Common myeloid progenitor, CD34-positive (primary cell): ENCODE results near the gene PROX2. TPM values are rescaled to one million over a fixed set of nuclear protein-coding genes. Genes with fewer than 3 reads are reported as not detected.

ENCODE experiments used
- CTCF ChIA-PET: fragments of 350-600 bp; sonication (Branson Sonifier 250); formaldehyde crosslinking; loops from one replicate; lab custom pipeline; 2021; ENCODE audit warnings: antibody characterized with exemption; lab: Charles Lee
- POLR2A ChIA-PET: fragments of 350-600 bp; sonication (Branson Sonifier 250); formaldehyde crosslinking; loops from one replicate; lab custom pipeline; 2021; ENCODE audit warnings: antibody characterized with exemption; lab: Charles Lee
- DNase-seq, 3 donors: peaks; one replicate each; pipeline versions ENCODE4 v3.0.0 to v3.0.0-alpha.2; 2013
- H3K27ac ChIP-seq, 2 experiments: 1 replicate in 1 of 2; 2 replicates in 1 of 2; pipeline ENCODE4 v1.7.0; 2013; ENCODE audit warnings: inconsistent platforms in 2 of 2, low read length in 2 of 2, mild to moderate bottlenecking in 2 of 2, low read depth in 1 of 2, moderate library complexity in 1 of 2; ENCODE audit not compliant: severe bottlenecking in 2 of 2, insufficient read depth in 1 of 2, poor library complexity in 1 of 2
- H3K27me3 ChIP-seq, 5 experiments: replicated peaks in 2 of 5; 1 replicate in 3 of 5; 2 replicates in 2 of 5; pipeline versions ENCODE4 v1.6.1 to v1.7.0; 2013; ENCODE audit warnings: low read length in 4 of 5, mild to moderate bottlenecking in 2 of 5, moderate library complexity in 2 of 5, inconsistent platforms in 1 of 5; ENCODE audit not compliant: insufficient read depth in 5 of 5, control insufficient read depth in 4 of 5
- H3K36me3 ChIP-seq, 4 experiments: 1 replicate in 2 of 4; 2 replicates in 2 of 4; pipeline versions ENCODE4 v1.6.1 to v1.7.0; 2013; ENCODE audit warnings: low read length in 3 of 4, control low read depth in 1 of 4, mild to moderate bottlenecking in 1 of 4; ENCODE audit not compliant: control insufficient read depth in 4 of 4, insufficient read depth in 4 of 4
- H3K4me1 ChIP-seq, 4 experiments: 1 replicate in 3 of 4; 2 replicates in 1 of 4; pipeline versions ENCODE4 v1.6.1 to v1.7.1; 2013; ENCODE audit warnings: low read length in 3 of 4, mild to moderate bottlenecking in 3 of 4, control low read depth in 1 of 4, inconsistent platforms in 1 of 4, moderate library complexity in 1 of 4; ENCODE audit not compliant: control insufficient read depth in 4 of 4, insufficient read depth in 4 of 4; ENCODE audit errors: control extremely low read depth in 1 of 4
- H3K4me3 ChIP-seq, 7 experiments: 1 replicate in 4 of 7; 2 replicates in 3 of 7; pipeline versions ENCODE4 v1.5.1 to v1.7.0; 2013; ENCODE audit warnings: mild to moderate bottlenecking in 7 of 7, low read length in 6 of 7, moderate library complexity in 6 of 7, inconsistent platforms in 2 of 7, low read depth in 2 of 7, control low read depth in 1 of 7; ENCODE audit not compliant: insufficient read depth in 4 of 7, control insufficient read depth in 1 of 7; ENCODE audit errors: extremely low read depth in 1 of 7
- H3K9me3 ChIP-seq, 5 experiments: 1 replicate in 4 of 5; 2 replicates in 1 of 5; pipeline versions ENCODE4 v1.6.1 to v1.7.1; 2013; ENCODE audit warnings: low read length in 4 of 5, mild to moderate bottlenecking in 2 of 5, inconsistent platforms in 1 of 5, low read depth in 1 of 5, moderate library complexity in 1 of 5; ENCODE audit not compliant: control insufficient read depth in 4 of 5, insufficient read depth in 2 of 5; ENCODE audit errors: control extremely low read depth in 1 of 5
- WGBS: methylation state at CpG from one replicate; pipeline ENCODE4 v1.1.5; 2013; ENCODE audit not compliant: insufficient coverage; 5-methylcytosine and 5-hydroxymethylcytosine counted together
- polyA plus RNA-seq: library from polyadenylated mRNA; unstranded; fragments of 120-200 nt; gene quantifications from one replicate; pipeline ENCODE4 v1.2.1, GENCODE V29; 2013

The PROX2 gene
- 0.57 TPM for polyA plus RNA-seq

GRCh38 chr14:74875941-74876913 is at the start of gene PROX2:
Gene PROX2 (minus strand): TSS chr14:74876145. CDS start chr14:74863834, 12,311 bp downstream.
- Histone ChIP-seq H3K9me3 (no peaks in the 10 kb centered on the region), H3K4me1 (peaks cover 9 to 40% (median 30%) of the 10 kb centered on the region in 4 experiments), H3K27ac (no peak within 1 kb of the TSS), H3K36me3 (no peaks in the 10 kb centered on the region), H3K27me3 (no peaks in the 10 kb centered on the region), H3K4me3 (peak within 1 kb of the TSS in 6 of 7 experiments; percentile 8 to 45 (median 30))
- POLR2A ChIA-PET = interaction anchor here (1.1 kb wide), 1 partner anchor 16 kb away, joined by 3 read pairs; no protein-coding TSS in a partner anchor
- 9% methylated on average over 11 of the region's 13 CpGs for WGBS
- CTCF ChIA-PET = interaction anchor here (0.8 to 20.7 kb wide), 10 partner anchors 10 to 222 kb away, joined by 3 to 434 read pairs (median 4); no protein-coding TSS in a partner anchor
- DNase-seq = peak; percentile 34 to 78 (median 65)

- H3K9me3 ChIP-seq = no peaks in the 10 kb centered on the region
- peaks cover 0 to 7% (median 5%) of the 10 kb centered on the region in 4 experiments for H3K4me1 ChIP-seq
- ChIA-PET POLR2A (no interaction called here), CTCF (interaction anchor here (0.8 to 3.1 kb wide), 5 partner anchors 8 to 165 kb away, joined by 3 to 14 read pairs (median 11); no protein-coding TSS in a partner anchor)
- no peak for DNase-seq
- H3K4me3 ChIP-seq = no peak overlapping the region
- no peak overlapping the region for H3K27ac ChIP-seq
- H3K36me3 ChIP-seq = no peaks in the 10 kb centered on the region
- H3K27me3 ChIP-seq = no peaks in the 10 kb centered on the region
- 94% methylated on average over 11 of the region's 11 CpGs for WGBS
Observed at GRCh38 chr14:74924061-74924460, 48.1 kb upstream of the PROX2 start.

DNA sequence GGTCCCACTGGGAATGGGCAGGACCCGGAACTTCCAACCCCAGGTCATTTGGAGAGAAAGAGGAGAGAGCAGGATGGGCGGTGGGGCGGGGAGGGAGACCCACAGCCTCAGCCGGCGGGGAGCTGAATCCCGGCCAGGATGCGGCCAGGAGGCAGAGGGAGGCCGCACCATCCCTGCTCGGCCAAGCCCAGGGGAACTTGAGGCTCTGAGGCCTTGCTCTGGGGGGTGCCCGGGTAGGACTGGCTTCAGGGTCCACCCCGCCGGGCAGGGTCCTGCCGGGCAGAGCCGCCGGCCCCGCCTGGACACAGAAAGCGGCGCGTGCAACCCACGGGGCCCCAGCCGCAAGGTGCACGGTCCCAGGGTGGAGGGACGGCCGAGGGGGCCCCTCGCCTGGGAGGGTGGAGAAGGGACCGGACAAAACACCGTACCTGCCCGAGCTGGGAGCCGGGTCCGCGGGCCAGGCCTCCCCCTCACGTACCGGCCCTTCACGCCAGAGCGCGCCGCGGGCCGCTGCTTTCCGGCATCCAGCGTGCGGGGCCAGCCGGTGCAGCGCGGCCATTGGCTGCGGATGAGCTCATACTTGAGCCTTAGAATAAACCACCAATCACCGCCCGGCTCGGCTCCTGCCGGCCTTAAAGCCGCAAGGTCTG is 46.9 kb upstream of the PROX2 start, which contains the start of gene RPS6KL1:
Gene RPS6KL1 (minus strand): TSS at position 509 of the 650 bp plus-strand sequence. CDS start 1,719 bp downstream, outside the sequence.
- POLR2A ChIA-PET = interaction anchor here (0.5 to 1.2 kb wide), 2 partner anchors 19 to 429 kb away, joined by 3 to 4 read pairs; partner anchors contain the start of gene ISCA2
- DNase-seq = peak; percentile 81 to 89 (median 87)
- Histone ChIP-seq H3K27me3 (no peaks in the 10 kb centered on the region), H3K4me3 (peak within 1 kb of the TSS; percentile 4 to 74 (median 66)), H3K27ac (no peak within 1 kb of the TSS), H3K36me3 (no peaks in the 10 kb centered on the region), H3K9me3 (no peaks in the 10 kb centered on the region), H3K4me1 (peaks cover 0 to 6% (median 3%) of the 10 kb centered on the region in 4 experiments)
- 10% methylated on average over 31 of the region's 51 CpGs for WGBS
- CTCF ChIA-PET = interaction anchor here (0.8 to 3.1 kb wide), 10 partner anchors 9 to 169 kb away, joined by 3 to 14 read pairs (median 8); no protein-coding TSS in a partner anchor

GRCh38 chr14:74921987-74922751 is 46.2 kb upstream of the PROX2 start:
- no peak overlapping the region for H3K27ac ChIP-seq
- H3K27me3 ChIP-seq = no peaks in the 10 kb centered on the region
- 88% methylated on average over 16 of the region's 19 CpGs for WGBS
- no peaks in the 10 kb centered on the region for H3K9me3 ChIP-seq
- H3K4me3 ChIP-seq = peak overlapping the region in 3 of 7 experiments; percentile 66 to 72 (median 68)
- no peaks in the 10 kb centered on the region for H3K36me3 ChIP-seq
- ChIA-PET POLR2A (interaction anchor here (0.5 to 1.2 kb wide), 2 partner anchors 20 to 429 kb away, joined by 3 to 4 read pairs; partner anchors contain the start of gene ISCA2), CTCF (interaction anchor here (1.0 to 3.1 kb wide), 11 partner anchors 14 to 170 kb away, joined by 3 to 14 read pairs (median 10); no protein-coding TSS in a partner anchor)
- H3K4me1 ChIP-seq = peaks cover 0 to 6% (median 3%) of the 10 kb centered on the region in 4 experiments
- DNase-seq = no peak

DNA sequence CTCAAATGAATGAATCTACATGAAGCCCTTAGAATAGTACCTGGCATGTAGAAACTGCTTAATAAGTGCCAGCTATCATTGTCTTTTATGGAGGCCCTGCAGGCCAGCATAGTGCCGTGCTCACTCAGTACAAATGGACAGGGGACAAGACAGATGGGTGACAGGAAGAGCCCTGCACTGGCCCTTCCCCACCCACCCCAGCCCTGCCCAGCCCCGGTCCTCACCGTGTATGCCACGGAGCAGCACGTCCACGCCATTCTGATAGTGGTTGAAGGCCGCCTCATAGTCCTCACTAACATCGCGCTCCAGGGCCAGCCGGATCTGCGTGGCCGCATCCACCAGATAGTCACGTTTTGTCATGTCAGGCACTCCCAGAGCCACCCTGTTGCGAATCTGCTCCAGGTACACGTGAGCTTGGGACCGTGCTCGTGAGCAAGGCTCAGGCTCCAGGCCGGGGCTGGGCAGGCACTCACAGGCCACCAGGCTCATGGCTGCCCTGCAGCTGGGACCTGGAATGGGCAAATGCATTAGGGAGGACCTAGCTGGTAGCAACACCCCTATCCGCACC is 45.2 kb upstream of the PROX2 start:
- Histone ChIP-seq H3K4me3 (no peak overlapping the region), H3K9me3 (no peaks in the 10 kb centered on the region), H3K36me3 (no peaks in the 10 kb centered on the region), H3K27me3 (no peaks in the 10 kb centered on the region), H3K27ac (no peak overlapping the region), H3K4me1 (peaks cover 0 to 6% (median 3%) of the 10 kb centered on the region in 4 experiments)
- CTCF ChIA-PET = interaction anchor here (1.0 to 3.1 kb wide), 9 partner anchors 10 to 103 kb away, joined by 3 to 14 read pairs (median 3); no protein-coding TSS in a partner anchor
- POLR2A ChIA-PET = interaction anchor here (0.6 kb wide), 1 partner anchor 99 kb away, joined by 3 read pairs; no protein-coding TSS in a partner anchor
- DNase-seq = no peak
- 90% methylated on average over 18 of the region's 19 CpGs for WGBS

- CTCF ChIA-PET = interaction anchor here (1.0 to 1.8 kb wide), 7 partner anchors 9 to 104 kb away, joined by 3 to 10 read pairs (median 3); no protein-coding TSS in a partner anchor
Observed at GRCh38 chr14:74920281-74920680, 44.3 kb upstream of the PROX2 start.

More at GRCh38 chr14:74920281-74920680, 44.3 kb upstream of the PROX2 start:
- POLR2A ChIA-PET = no interaction called here
- 100% methylated on average over 4 of the region's 4 CpGs for WGBS
- Histone ChIP-seq H3K4me3 (no peak overlapping the region), H3K36me3 (no peaks in the 10 kb centered on the region), H3K27ac (no peak overlapping the region), H3K4me1 (peaks cover 0 to 6% (median 3%) of the 10 kb centered on the region in 4 experiments), H3K9me3 (no peaks in the 10 kb centered on the region), H3K27me3 (no peaks in the 10 kb centered on the region)
- no peak for DNase-seq
